Rectal smooth muscle tissue (tissue), 1 donor: ENCODE results near the gene SH3TC1.

ENCODE experiments used
- H3K27ac ChIP-seq: one replicate; pipeline ENCODE4 v1.7.0; 2013; ENCODE audit warnings: low read depth, low read length, inconsistent platforms
- H3K27me3 ChIP-seq: one replicate; pipeline ENCODE4 v1.7.0; 2013; ENCODE audit warnings: low read length; ENCODE audit not compliant: control insufficient read depth, insufficient read depth
- H3K36me3 ChIP-seq: one replicate; pipeline ENCODE4 v1.7.0; 2013; ENCODE audit warnings: low read length; ENCODE audit not compliant: control insufficient read depth, insufficient read depth
- H3K4me1 ChIP-seq: one replicate; pipeline ENCODE4 v1.7.0; 2013; ENCODE audit warnings: low read length; ENCODE audit not compliant: control insufficient read depth, insufficient read depth
- H3K4me3 ChIP-seq: one replicate; pipeline ENCODE4 v1.7.0; 2013; ENCODE audit warnings: low read length
- H3K9ac ChIP-seq: one replicate; pipeline ENCODE4 v1.7.0; 2013; ENCODE audit warnings: low read length

The SH3TC1 gene

DNA sequence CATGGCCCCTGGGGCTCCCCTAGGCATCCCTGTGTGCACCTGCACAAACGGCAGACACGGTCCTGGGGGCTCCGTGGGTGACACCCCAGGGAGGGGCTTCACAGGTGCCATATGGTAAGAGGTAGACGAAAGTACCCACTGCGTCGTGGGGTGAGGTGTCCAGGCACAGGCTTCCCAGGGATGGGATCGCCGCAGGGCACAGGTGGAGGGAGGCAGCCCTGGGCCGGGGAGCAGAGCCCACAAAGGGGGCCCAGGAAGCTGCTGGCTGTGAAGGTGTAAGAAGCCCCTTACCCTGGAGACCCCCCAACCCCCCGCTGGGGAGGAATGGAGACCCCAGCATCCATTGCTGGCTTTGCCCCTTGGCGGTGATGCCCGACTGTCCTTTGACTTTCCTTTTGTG lies 10.9 kb downstream of the SH3TC1 start:
- Histone ChIP-seq H3K4me1 (no peaks in the 10 kb centered on the region), H3K27ac (no peak overlapping the region), H3K9ac (no peak overlapping the region), H3K36me3 (no peaks in the 10 kb centered on the region), H3K27me3 (no peaks in the 10 kb centered on the region), H3K4me3 (no peak overlapping the region)

- no peaks in the 10 kb centered on the region for H3K36me3 ChIP-seq
- H3K4me3 ChIP-seq = no peak overlapping the region
- H3K27ac ChIP-seq = no peak overlapping the region
- H3K9ac ChIP-seq = no peak overlapping the region
- no peaks in the 10 kb centered on the region for H3K27me3 ChIP-seq
- no peaks in the 10 kb centered on the region for H3K4me1 ChIP-seq
Observed at GRCh38 chr4:8210616-8211015, 11.5 kb downstream of the SH3TC1 start.

- H3K27me3 ChIP-seq = no peaks in the 10 kb centered on the region
- H3K4me1 ChIP-seq = no peaks in the 10 kb centered on the region
- no peak overlapping the region for H3K27ac ChIP-seq
- no peak overlapping the region for H3K4me3 ChIP-seq
- no peak overlapping the region for H3K9ac ChIP-seq
- no peaks in the 10 kb centered on the region for H3K36me3 ChIP-seq
Observed at GRCh38 chr4:8211251-8211650, 12.2 kb downstream of the SH3TC1 start.

DNA sequence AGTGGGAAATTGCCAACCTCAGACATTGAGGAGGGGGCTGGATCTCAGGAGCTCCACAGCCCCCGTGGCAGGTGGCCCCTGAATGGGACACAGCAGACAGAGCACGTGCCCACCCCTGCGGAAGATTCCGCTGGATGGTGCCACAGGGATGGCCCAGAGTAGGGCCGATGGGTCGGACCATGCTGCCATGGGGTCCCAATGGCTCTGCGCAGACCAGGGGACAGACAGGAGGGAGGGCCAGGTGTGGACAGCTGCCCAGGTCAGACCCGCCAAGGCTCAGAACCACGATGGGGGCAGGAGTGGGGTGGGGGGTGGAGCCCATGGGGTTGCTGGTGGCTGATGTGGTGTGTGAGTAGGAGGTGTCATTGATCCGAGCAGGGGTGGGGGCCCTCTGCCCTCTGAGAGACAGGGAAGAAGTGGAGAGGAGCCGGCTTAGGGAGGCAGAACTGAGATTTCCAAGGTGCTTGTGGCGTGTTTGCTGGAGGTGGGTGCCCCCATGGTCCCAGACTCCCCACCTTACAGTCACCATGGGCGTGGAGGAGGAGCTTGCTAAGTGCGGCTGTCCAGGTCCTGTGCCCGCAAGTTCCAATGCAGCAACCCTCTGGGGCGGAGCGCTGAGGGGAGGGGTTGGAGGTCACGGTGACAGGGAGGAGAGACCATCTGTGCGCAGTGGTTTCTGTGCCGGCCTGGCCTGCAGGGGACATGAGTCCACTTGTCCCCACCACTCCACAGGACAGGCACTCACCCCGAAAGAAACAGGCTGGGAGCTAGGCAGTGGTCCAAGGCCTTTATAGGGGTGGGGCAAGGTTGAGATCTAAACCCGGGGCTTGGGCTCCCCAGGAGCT lies 12.9 kb downstream of the SH3TC1 start:
- H3K27ac ChIP-seq = no peak overlapping the region
- no peaks in the 10 kb centered on the region for H3K4me1 ChIP-seq
- no peak overlapping the region for H3K4me3 ChIP-seq
- no peaks in the 10 kb centered on the region for H3K36me3 ChIP-seq
- H3K27me3 ChIP-seq = no peaks in the 10 kb centered on the region
- no peak overlapping the region for H3K9ac ChIP-seq

GRCh38 chr4:8212622-8213021 lies 13.5 kb downstream of the SH3TC1 start:
- H3K36me3 ChIP-seq = no peaks in the 10 kb centered on the region
- H3K27me3 ChIP-seq = no peaks in the 10 kb centered on the region
- H3K4me3 ChIP-seq = no peak overlapping the region
- H3K9ac ChIP-seq = no peak overlapping the region
- H3K27ac ChIP-seq = no peak overlapping the region
- H3K4me1 ChIP-seq = no peaks in the 10 kb centered on the region

GRCh38 chr4:8213121-8213520 lies 14.0 kb downstream of the SH3TC1 start:
- Histone ChIP-seq H3K4me1 (no peaks in the 10 kb centered on the region), H3K9ac (no peak overlapping the region), H3K27me3 (no peaks in the 10 kb centered on the region), H3K4me3 (no peak overlapping the region), H3K36me3 (no peaks in the 10 kb centered on the region), H3K27ac (no peak overlapping the region)

GRCh38 chr4:8214136-8214535 lies 15.0 kb downstream of the SH3TC1 start:
- no peaks in the 10 kb centered on the region for H3K27me3 ChIP-seq
- H3K4me1 ChIP-seq = no peaks in the 10 kb centered on the region
- H3K9ac ChIP-seq = no peak overlapping the region
- H3K4me3 ChIP-seq = no peak overlapping the region
- no peaks in the 10 kb centered on the region for H3K36me3 ChIP-seq
- no peak overlapping the region for H3K27ac ChIP-seq

- no peak overlapping the region for H3K9ac ChIP-seq
- H3K4me1 ChIP-seq = no peaks in the 10 kb centered on the region
- no peaks in the 10 kb centered on the region for H3K36me3 ChIP-seq
- H3K4me3 ChIP-seq = no peak overlapping the region
- H3K27ac ChIP-seq = no peak overlapping the region
- H3K27me3 ChIP-seq = no peaks in the 10 kb centered on the region
Observed at GRCh38 chr4:8215001-8215427, 15.9 kb downstream of the SH3TC1 start.

GRCh38 chr4:8215641-8216442 lies 16.8 kb downstream of the SH3TC1 start:
- H3K27ac ChIP-seq = no peak overlapping the region
- H3K9ac ChIP-seq = no peak overlapping the region

GRCh38 chr4:8216443-8217245 lies 17.6 kb downstream of the SH3TC1 start:
- Histone ChIP-seq H3K36me3 (no peaks in the 10 kb centered on the region), H3K4me1 (no peaks in the 10 kb centered on the region), H3K27me3 (no peaks in the 10 kb centered on the region), H3K4me3 (no peak overlapping the region), H3K9ac (no peak overlapping the region), H3K27ac (no peak overlapping the region)

More at GRCh38 chr4:8215641-8216442, 16.8 kb downstream of the SH3TC1 start:
- Histone ChIP-seq H3K36me3 (no peaks in the 10 kb centered on the region), H3K4me3 (no peak overlapping the region), H3K4me1 (no peaks in the 10 kb centered on the region), H3K27me3 (no peaks in the 10 kb centered on the region)

- H3K4me1 ChIP-seq = no peaks in the 10 kb centered on the region
- H3K9ac ChIP-seq = no peak overlapping the region
- no peak overlapping the region for H3K27ac ChIP-seq
- no peaks in the 10 kb centered on the region for H3K36me3 ChIP-seq
- no peak overlapping the region for H3K4me3 ChIP-seq
- H3K27me3 ChIP-seq = no peaks in the 10 kb centered on the region
Observed at GRCh38 chr4:8217246-8217511, 18.1 kb downstream of the SH3TC1 start.

GRCh38 chr4:8217871-8218270 lies 18.8 kb downstream of the SH3TC1 start:
- Histone ChIP-seq H3K9ac (no peak overlapping the region), H3K4me3 (no peak overlapping the region), H3K4me1 (no peaks in the 10 kb centered on the region), H3K27ac (no peak overlapping the region), H3K27me3 (no peaks in the 10 kb centered on the region), H3K36me3 (peaks cover 2% of the 10 kb centered on the region)
